GM21528 (cell line): ENCODE results near the gene HOXD8.

ENCODE experiments used
- ATAC-seq: cut with Tn5 transposase; IDR thresholded peaks from one replicate; pipeline ENCODE4 v1.9.1; 2021; ENCODE audit warnings: mild to moderate bottlenecking, moderate library complexity; ENCODE audit not compliant: unreplicated experiment, low FRiP score

Gene HOXD8

GRCh38 chr2:176114930-176115625, 14.4 kb upstream of the HOXD8 start:
- no peak for ATAC-seq

GRCh38 chr2:176115883-176116813, 13.4 kb upstream of the HOXD8 start, which contains the start of gene HOXD10:
Gene HOXD10 (plus strand): TSS chr2:176116778. CDS start chr2:176116834, 56 bp downstream.
- no peak for ATAC-seq

GRCh38 chr2:176117162-176117822, 12.2 kb upstream of the HOXD8 start:
- no peak for ATAC-seq

GRCh38 chr2:176117823-176118371, 11.6 kb upstream of the HOXD8 start:
- ATAC-seq = no peak

DNA sequence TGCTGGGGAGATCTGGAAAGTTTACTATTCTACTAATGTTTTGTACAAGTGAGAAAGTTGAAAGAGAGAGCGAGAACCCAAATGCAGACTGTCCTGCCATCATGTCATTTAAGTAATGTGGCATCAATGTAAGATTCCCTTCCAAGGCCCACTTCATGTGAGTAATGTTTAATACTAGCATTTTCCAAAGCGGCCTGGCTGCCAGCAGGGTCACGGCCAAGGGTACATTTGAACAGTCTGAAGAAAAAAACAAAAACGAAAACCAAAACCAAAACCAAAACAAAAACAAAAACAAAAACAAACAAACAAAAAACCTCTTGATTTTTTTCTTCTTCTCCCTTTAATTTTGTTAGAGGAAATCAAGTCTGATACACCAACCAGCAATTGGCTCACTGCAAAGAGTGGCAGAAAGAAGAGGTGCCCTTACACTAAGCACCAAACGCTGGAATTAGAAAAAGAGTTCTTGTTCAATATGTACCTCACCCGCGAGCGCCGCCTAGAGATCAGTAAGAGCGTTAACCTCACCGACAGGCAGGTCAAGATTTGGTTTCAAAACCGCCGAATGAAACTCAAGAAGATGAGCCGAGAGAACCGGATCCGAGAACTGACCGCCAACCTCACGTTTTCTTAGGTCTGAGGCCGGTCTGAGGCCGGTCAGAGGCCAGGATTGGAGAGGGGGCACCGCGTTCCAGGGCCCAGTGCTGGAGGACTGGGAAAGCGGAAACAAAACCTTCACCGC, 10.7 kb upstream of the HOXD8 start:
- no peak for ATAC-seq

GRCh38 chr2:176120364-176121189, 8.9 kb upstream of the HOXD8 start:
- ATAC-seq = no peak

GRCh38 chr2:176121190-176122051, 8.1 kb upstream of the HOXD8 start:
- ATAC-seq = no peak

DNA sequence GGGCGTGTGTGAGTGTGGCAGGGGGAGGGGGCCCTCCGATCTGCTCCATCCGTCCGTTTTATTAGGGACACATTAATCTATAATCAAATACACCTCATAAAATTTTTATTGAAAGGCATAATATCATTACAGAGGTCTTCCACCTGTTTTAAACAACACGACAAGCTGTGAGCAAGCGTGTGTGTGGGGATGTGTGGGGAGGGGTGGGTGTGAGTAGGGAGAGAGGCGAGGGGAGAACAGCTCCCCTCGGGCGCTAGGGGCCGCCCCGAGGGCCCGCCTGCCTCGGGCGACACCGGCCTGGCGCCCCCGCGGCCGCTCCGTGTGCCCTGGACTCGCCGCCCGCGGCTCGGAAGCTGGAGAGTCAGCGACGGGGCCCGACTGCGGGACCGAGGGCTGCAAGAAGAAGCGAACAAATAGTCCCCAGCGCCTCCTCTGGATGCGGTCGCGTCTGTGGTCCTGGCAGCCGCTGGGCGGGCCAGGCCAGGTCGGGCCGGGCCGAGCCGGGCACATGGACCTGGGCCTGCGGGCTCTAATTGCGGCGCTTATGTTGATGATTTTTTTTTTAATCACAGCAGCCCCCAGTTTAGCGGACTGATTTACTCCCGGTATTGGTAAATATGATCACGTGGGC, 7.3 kb upstream of the HOXD8 start:
- no peak for ATAC-seq

DNA sequence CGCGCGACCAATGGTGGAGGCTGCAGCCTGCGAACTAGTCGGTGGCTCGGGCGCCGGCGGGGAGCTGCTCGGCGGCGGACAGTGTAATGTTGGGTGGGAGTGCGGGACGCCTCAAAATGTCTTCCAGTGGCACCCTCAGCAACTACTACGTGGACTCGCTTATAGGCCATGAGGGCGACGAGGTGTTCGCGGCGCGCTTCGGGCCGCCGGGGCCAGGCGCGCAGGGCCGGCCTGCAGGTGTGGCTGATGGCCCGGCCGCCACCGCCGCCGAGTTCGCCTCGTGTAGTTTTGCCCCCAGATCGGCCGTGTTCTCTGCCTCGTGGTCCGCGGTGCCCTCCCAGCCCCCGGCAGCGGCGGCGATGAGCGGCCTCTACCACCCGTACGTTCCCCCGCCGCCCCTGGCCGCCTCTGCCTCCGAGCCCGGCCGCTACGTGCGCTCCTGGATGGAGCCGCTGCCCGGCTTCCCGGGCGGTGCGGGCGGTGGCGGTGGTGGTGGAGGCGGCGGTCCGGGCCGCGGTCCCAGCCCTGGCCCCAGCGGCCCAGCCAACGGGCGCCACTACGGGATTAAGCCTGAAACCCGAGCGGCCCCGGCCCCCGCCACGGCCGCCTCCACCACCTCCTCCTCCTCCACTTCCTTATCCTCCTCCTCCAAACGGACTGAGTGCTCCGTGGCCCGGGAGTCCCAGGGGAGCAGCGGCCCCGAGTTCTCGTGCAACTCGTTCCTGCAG, 6.7 kb upstream of the HOXD8 start, which contains the start of gene HOXD9:
Gene HOXD9 (plus strand): TSS at position 37 of the 728 bp plus-strand sequence. CDS start 50 bp downstream, at position 87.
- ATAC-seq = no peak

DNA sequence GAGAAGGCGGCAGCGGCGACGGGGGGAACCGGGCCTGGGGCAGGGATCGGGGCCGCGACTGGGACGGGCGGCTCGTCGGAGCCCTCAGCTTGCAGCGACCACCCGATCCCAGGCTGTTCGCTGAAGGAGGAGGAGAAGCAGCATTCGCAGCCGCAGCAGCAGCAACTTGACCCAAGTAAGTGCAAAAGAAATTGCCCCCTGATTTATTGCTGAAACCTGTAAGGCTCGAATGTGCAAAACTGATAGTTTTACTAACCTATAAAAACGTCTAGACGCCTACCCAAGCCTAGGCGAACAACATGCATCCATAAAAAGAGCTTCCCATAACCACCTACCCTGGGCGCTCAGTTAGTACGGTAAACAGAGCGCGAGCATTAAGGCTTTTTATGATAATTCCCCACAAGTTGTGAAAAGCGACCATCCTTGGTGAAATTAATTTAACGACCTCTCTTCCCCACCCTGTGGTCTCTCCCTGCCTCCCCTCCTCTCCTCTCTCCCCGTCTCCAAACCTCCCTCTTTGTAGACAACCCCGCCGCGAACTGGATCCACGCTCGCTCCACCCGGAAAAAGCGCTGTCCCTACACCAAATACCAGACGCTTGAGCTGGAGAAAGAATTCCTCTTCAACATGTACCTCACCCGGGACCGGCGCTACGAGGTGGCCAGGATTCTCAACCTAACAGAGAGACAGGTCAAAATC, 5.9 kb upstream of the HOXD8 start:
- no peak for ATAC-seq

GRCh38 chr2:176124110-176124946, 5.2 kb upstream of the HOXD8 start:
- no peak for ATAC-seq

GRCh38 chr2:176124947-176125771, 4.3 kb upstream of the HOXD8 start:
- no peak for ATAC-seq

- ATAC-seq = no peak
Observed at GRCh38 chr2:176125772-176126054, 3.8 kb upstream of the HOXD8 start.

DNA sequence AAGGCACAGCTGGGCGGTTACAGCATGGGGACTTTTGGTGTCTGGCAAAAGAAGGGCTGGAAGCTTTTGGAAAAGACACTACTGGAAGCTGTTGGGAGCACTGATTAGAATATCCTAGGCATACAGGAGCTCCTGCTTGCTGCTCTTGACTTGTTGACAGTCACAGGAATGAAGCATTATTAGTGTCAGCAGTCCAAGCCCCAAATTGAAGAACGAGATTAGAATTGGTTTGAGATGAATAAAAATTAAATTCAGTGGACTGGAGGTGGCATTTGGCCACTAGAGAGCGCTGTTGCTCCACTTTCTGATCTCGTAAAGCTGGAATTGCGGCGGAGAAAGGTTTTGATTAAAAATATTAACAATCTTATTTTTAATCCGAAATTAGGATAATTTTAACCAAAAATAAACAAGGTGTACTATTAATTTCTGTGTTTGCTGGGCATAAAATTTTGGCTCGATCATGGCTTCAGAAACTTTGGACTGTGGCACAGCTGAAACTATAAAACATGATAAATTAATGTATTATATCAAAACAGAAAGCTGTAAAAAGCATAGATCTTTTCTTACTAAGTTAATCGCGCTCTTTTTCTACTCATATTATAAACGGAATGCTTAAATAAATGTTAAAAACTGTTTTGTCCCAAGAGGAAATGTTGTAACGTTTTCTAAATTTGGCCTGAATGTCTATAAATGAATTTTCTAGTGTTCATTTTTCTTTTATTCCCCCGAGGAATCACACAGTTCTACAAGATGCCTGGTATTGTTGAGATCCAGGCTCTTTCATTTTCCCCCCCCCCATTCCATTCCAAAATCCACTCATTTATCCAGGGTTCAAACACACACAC, 2.4 kb upstream of the HOXD8 start:
- ATAC-seq = no peak
